Right atrium auricular region (tissue), 2 donors: ENCODE measurements around the gene WFDC10B. TPM values are rescaled to one million over a fixed set of nuclear protein-coding genes. Genes with fewer than 3 reads are reported as not detected.
"Not testable (repeated sequence)": the region's sequence is repeated elsewhere in the genome, so short reads cannot be mapped to it uniquely, and the experiment has no call there.

Experiments
- DNase-seq: peaks from one replicate; pipeline ENCODE4 v3.0.0-alpha.2; 2019; ENCODE audit warnings: low spot score
- H3K27ac ChIP-seq, 2 donors: fragments of 200-600 bp; sonication (generic); 1 replicate in 1 of 2; 2 replicates in 1 of 2; pipeline ENCODE4 v1.5.1; 2016 to 2019
- H3K27me3 ChIP-seq, 2 donors: fragments of 200-600 bp; sonication (generic); one replicate each; pipeline versions ENCODE4 v1.5.1 to v1.6.0; 2017 to 2019
- H3K36me3 ChIP-seq: fragments of 200-600 bp; sonication (generic); one replicate; pipeline ENCODE4 v1.5.1; 2016
- H3K4me1 ChIP-seq, 2 donors: fragments of 200-600 bp; sonication (generic); one replicate each; pipeline versions ENCODE4 v1.5.1 to v1.6.0; 2017 to 2019
- H3K4me3 ChIP-seq, 2 donors: fragments of 200-600 bp; sonication (generic); 1 replicate in 1 of 2; 2 replicates in 1 of 2; pipeline ENCODE4 v1.5.1; 2017 to 2019; ENCODE audit warnings: mild to moderate bottlenecking in 1 of 2, moderate library complexity in 1 of 2
- H3K9me3 ChIP-seq, 2 donors: fragments of 200-600 bp; sonication (generic); one replicate each; pipeline ENCODE4 v1.5.1; 2019
- total RNA-seq, 2 donors: library from RNA; depleted of rRNA; stranded (reverse); fragments of >200 nt; gene quantifications; one replicate each; pipeline ENCODE4 v1.1.0, GENCODE V29; 2016
- TF ChIP-seq, protein P1 (sequence below), 2 donors: fragments of 200-600 bp; sonication (generic); IDR thresholded peaks; one replicate each; pipeline ENCODE4 v1.5.1; 2019; ENCODE audit warnings: antibody characterized with exemption in 2 of 2

WFDC10B gene
- total RNA-seq, 2 donors from 2014 or later, result not detected

DNA sequence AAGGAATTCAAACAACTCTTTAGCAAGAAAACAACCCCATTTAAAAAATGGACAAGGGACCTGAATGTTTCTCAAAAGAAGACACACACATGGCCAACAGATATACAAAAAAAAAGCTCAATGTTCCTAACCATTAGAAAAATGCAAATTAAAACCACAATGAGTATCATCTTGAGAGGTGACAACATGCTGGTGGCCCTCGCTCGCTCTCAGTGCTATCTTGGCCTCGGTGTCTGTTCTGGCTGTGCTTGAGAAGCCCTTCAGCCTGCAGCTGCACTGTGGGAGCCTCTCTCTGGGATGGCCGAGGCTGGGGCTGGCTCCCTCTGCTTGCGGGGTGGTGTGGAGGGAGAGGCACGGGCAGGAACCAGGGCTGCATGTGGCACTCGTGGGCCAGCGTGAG is 30.7 kb upstream of the WFDC10B start:
- H3K9me3 ChIP-seq, result peaks cover 0 to 27% of the 10 kb centered on the region in 2 donors
- H3K27ac ChIP-seq, result no peak overlapping the region
- DNase-seq, result no peak
- TF ChIP-seq, protein P1, sequence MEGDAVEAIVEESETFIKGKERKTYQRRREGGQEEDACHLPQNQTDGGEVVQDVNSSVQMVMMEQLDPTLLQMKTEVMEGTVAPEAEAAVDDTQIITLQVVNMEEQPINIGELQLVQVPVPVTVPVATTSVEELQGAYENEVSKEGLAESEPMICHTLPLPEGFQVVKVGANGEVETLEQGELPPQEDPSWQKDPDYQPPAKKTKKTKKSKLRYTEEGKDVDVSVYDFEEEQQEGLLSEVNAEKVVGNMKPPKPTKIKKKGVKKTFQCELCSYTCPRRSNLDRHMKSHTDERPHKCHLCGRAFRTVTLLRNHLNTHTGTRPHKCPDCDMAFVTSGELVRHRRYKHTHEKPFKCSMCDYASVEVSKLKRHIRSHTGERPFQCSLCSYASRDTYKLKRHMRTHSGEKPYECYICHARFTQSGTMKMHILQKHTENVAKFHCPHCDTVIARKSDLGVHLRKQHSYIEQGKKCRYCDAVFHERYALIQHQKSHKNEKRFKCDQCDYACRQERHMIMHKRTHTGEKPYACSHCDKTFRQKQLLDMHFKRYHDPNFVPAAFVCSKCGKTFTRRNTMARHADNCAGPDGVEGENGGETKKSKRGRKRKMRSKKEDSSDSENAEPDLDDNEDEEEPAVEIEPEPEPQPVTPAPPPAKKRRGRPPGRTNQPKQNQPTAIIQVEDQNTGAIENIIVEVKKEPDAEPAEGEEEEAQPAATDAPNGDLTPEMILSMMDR (IDR thresholded peaks at IDR 0.05), result no peak
- H3K27me3 ChIP-seq, result no peaks in the 10 kb centered on the region
- H3K4me1 ChIP-seq, result no peaks in the 10 kb centered on the region
- H3K36me3 ChIP-seq, result no peaks in the 10 kb centered on the region
- H3K4me3 ChIP-seq, result no peak overlapping the region

DNA sequence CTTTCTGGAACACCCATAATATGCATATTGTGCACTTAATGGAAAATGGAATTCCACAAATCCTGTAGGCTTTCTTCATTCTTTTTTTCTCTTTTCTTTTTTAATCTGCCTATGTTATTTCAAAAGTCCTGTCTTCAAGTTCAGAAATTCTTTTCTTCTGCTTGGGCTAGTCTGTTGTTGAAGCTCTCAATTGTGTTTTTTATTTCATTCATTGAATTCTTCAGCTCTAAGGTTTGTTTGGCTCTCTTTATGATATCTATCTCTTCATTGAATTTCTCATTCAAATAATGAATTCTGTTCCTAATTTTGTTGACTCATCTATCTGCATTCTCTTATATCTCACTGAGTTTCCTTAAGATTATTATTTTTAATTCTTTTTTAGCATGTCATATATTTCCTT is 27.4 kb upstream of the WFDC10B start:
- no peaks in the 10 kb centered on the region for H3K27me3 ChIP-seq
- no peaks in the 10 kb centered on the region for H3K36me3 ChIP-seq
- no peak overlapping the region for H3K27ac ChIP-seq
- TF ChIP-seq, protein P1 (IDR thresholded peaks at IDR 0.05), result no peak
- no peak for DNase-seq
- H3K4me3 ChIP-seq, result no peak overlapping the region
- no peaks in the 10 kb centered on the region for H3K4me1 ChIP-seq
- peaks cover 0 to 27% of the 10 kb centered on the region in 2 donors for H3K9me3 ChIP-seq

DNA sequence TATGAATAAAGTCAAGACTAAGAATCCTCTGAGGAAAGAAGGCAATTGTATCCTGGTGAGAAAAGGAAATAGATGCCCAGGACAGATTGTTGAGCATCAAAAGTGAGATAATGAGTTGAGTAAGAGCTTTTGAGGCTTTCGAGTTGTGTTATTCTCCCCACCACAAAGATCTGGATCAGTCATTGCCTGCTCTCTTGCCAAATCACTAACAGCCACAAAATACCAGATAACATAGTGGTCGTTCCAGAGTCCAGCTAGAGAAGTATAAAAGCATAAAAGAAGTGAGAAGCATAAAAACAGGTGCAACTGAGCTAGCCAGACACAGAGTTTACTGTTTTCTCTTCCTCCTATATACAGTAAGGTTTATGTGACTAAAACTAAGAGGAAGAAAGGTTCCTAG is 22.2 kb upstream of the WFDC10B start:
- Histone ChIP-seq H3K27ac (no peak overlapping the region), H3K9me3 (peaks cover 0 to 12% of the 10 kb centered on the region in 2 donors), H3K27me3 (no peaks in the 10 kb centered on the region), H3K4me3 (no peak overlapping the region), H3K4me1 (no peaks in the 10 kb centered on the region), H3K36me3 (no peaks in the 10 kb centered on the region)
- no peak for DNase-seq
- TF ChIP-seq, protein P1 (IDR thresholded peaks at IDR 0.05), result no peak

DNA sequence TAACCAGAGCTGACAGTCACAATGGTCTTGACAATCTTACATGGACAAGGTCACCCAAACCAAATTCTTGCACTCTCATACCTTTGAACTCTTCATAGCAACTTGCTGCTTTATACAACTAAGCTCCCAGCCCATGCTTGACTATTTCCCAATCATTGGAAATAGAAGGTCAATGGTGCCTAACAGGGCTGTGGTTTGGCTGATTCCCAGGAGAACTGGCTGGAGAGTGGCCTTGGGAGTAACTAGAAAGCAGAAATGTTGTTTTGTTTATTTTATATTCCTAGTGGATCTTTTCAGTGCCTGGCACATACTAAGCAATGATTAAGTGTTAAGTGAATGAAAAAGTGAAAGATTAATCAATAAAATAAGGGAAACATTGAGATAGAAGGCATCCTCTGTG is 20.3 kb upstream of the WFDC10B start:
- H3K36me3 ChIP-seq, result no peaks in the 10 kb centered on the region
- TF ChIP-seq, protein P1 (IDR thresholded peaks at IDR 0.05), result no peak
- H3K27me3 ChIP-seq, result no peaks in the 10 kb centered on the region
- no peak for DNase-seq
- no peak overlapping the region for H3K4me3 ChIP-seq
- no peak overlapping the region for H3K27ac ChIP-seq
- no peaks in the 10 kb centered on the region for H3K9me3 ChIP-seq
- H3K4me1 ChIP-seq, result no peaks in the 10 kb centered on the region

DNA sequence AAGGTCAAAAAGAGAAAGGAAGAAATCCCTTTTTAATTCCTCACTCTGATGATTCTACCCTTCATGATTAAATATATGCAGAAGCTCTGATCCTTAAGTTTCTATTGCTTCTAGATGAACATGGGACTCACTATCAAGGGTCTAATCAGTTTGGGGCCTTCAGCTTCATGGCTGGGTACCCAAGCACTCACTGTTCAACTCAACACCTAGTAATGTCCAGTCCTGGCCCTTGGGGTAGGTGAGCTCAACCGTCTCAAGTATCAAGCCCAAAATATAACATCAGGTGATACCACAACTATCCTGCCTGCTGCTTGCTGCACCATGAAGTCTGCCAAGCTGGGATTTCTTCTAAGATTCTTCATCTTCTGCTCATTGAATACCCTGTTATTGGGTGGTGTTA is 17.2 kb upstream of the WFDC10B start, which contains the start of gene SPINT4:
TSS of gene SPINT4 (plus strand) at position 301 of the 400 bp plus-strand sequence. CDS start at position 322, 21 bp downstream.
- Histone ChIP-seq H3K4me3 (no peak within 1 kb of the TSS), H3K27ac (no peak within 1 kb of the TSS), H3K9me3 (no peaks in the 10 kb centered on the region), H3K27me3 (no peaks in the 10 kb centered on the region), H3K36me3 (no peaks in the 10 kb centered on the region), H3K4me1 (no peaks in the 10 kb centered on the region)
- no peak for DNase-seq
- TF ChIP-seq, protein P1 (IDR thresholded peaks at IDR 0.05), result no peak

DNA sequence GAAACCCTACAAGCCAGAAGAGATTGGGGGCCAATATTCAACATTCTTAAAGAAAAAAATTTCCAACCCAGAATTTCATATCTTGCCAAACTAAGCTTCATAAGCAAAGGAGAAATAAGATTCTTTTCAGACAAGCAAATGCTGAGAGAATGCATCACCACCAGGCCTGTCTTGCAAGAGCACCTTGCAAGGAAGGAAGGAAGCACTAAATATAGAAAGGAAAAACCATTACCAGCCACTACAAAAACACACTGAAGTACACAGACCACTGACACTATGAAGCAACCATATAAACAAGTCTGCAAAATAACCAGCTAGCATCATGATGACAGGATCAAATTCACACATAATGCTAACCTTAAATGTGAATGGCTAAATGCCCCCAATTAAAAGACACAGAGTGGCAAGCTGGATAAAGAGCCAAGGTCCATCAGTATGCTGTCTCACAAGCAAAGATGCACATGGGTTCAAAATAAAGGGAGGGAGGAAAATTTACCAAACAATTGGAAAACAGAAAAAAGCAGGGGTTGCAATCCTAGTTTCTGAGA is 11.4 kb upstream of the WFDC10B start:
- H3K27ac ChIP-seq, DNase-seq, H3K9me3 ChIP-seq, H3K36me3 ChIP-seq, H3K4me1 ChIP-seq, H3K4me3 ChIP-seq, H3K27me3 ChIP-seq: not testable (repeated sequence)
